ENCODE measurements around the gene OLFML1.

DNA sequence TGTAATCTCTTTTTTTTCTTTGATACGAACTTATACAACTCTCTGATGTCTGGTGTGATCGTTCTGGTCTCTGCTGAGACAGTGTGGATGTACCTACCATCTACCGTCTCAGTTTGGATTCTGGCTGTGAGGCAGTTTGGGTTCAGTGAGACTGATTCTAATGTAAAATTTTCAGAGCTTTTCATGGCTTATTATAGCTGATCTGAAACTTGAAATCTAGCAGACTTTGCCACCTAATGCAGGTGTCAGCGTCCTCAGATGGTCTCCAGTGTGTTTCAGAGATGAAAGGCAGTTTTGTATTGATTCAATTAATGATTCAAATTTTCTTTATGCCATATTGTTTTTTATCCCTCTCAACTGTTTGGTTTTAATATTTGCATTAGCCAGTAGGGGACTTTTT is 64.4 kb downstream of the OLFML1 start:
- TF ChIP-seq, protein P1, sequence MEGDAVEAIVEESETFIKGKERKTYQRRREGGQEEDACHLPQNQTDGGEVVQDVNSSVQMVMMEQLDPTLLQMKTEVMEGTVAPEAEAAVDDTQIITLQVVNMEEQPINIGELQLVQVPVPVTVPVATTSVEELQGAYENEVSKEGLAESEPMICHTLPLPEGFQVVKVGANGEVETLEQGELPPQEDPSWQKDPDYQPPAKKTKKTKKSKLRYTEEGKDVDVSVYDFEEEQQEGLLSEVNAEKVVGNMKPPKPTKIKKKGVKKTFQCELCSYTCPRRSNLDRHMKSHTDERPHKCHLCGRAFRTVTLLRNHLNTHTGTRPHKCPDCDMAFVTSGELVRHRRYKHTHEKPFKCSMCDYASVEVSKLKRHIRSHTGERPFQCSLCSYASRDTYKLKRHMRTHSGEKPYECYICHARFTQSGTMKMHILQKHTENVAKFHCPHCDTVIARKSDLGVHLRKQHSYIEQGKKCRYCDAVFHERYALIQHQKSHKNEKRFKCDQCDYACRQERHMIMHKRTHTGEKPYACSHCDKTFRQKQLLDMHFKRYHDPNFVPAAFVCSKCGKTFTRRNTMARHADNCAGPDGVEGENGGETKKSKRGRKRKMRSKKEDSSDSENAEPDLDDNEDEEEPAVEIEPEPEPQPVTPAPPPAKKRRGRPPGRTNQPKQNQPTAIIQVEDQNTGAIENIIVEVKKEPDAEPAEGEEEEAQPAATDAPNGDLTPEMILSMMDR (IDR thresholded peaks at IDR 0.05): no peak
- no peak for TF ChIP-seq POLR2A (IDR thresholded peaks at IDR 0.05)

Data from breast epithelium (tissue), 3 donors.